ENCODE measurements around the gene LDB3. TPM values are rescaled to one million over a fixed set of nuclear protein-coding genes. Genes with fewer than 3 reads are reported as not detected.
A peak's percentile ranks its signal among the peaks of the same experiment; 100 is the strongest.

LDB3 gene
- total and polyA plus RNA-seq, 9 of the 15 experiments (the other 6 are each of a cell fraction or from before 2014, with no cell fraction given): 0.03 TPM; not detected in 8

GRCh38 chr10:86710987-86711512 is 42.7 kb downstream of the LDB3 start (continued):
- TF ChIP-seq ZKSCAN3 (CRISPR knock-in tag; IDR thresholded peaks at IDR 0.05): no peak
- TF ChIP-seq, protein P1, sequence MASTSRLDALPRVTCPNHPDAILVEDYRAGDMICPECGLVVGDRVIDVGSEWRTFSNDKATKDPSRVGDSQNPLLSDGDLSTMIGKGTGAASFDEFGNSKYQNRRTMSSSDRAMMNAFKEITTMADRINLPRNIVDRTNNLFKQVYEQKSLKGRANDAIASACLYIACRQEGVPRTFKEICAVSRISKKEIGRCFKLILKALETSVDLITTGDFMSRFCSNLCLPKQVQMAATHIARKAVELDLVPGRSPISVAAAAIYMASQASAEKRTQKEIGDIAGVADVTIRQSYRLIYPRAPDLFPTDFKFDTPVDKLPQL (IDR thresholded peaks at IDR 0.05; ENCODE audit: extremely low read depth, insufficient read length): no peak
- no peak for TF ChIP-seq HNRNPUL1 (IDR thresholded peaks at IDR 0.05; ENCODE audit: low read length)
- TF ChIP-seq RFX5 (IDR thresholded peaks at IDR 0.05; ENCODE audit: low read depth, low read length): no peak
- TF ChIP-seq SIN3B (IDR thresholded peaks at IDR 0.05; ENCODE audit: low read depth): no peak
- TF ChIP-seq BDP1 (IDR thresholded peaks at IDR 0.05; ENCODE audit: insufficient read depth, insufficient read length): no peak
- no peak for TF ChIP-seq USF1 (CRISPR knock-in tag; IDR thresholded peaks at IDR 0.05)
- no peak for TF ChIP-seq PRMT5 (CRISPR knock-in tag; IDR thresholded peaks at IDR 0.05)
- no peak for TF ChIP-seq ZNF140 (CRISPR knock-in tag; IDR thresholded peaks at IDR 0.05)
- no peak for TF ChIP-seq MAFG (tag; conservative IDR thresholded peaks at IDR 0.05)
- no peak for TF ChIP-seq NFATC3 (IDR thresholded peaks at IDR 0.05)
- TF ChIP-seq HCFC1 (IDR thresholded peaks at IDR 0.05; ENCODE audit: low read depth, low read length): peak; percentile 21; the same call in 1 of the 2 replicates
- TF ChIP-seq, protein P2, sequence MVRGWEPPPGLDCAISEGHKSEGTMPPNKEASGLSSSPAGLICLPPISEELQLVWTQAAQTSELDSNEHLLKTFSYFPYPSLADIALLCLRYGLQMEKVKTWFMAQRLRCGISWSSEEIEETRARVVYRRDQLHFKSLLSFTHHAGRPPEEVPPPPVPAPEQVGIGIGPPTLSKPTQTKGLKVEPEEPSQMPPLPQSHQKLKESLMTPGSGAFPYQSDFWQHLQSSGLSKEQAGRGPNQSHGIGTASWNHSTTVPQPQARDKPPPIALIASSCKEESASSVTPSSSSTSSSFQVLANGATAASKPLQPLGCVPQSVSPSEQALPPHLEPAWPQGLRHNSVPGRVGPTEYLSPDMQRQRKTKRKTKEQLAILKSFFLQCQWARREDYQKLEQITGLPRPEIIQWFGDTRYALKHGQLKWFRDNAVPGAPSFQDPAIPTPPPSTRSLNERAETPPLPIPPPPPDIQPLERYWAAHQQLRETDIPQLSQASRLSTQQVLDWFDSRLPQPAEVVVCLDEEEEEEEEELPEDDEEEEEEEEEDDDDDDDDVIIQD (CRISPR knock-in tag; IDR thresholded peaks at IDR 0.05): no peak
- TF ChIP-seq, protein P3, sequence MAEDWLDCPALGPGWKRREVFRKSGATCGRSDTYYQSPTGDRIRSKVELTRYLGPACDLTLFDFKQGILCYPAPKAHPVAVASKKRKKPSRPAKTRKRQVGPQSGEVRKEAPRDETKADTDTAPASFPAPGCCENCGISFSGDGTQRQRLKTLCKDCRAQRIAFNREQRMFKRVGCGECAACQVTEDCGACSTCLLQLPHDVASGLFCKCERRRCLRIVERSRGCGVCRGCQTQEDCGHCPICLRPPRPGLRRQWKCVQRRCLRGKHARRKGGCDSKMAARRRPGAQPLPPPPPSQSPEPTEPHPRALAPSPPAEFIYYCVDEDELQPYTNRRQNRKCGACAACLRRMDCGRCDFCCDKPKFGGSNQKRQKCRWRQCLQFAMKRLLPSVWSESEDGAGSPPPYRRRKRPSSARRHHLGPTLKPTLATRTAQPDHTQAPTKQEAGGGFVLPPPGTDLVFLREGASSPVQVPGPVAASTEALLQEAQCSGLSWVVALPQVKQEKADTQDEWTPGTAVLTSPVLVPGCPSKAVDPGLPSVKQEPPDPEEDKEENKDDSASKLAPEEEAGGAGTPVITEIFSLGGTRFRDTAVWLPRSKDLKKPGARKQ (CRISPR knock-in tag; IDR thresholded peaks at IDR 0.05): no peak
- TF ChIP-seq ZNF239 (CRISPR knock-in tag; IDR thresholded peaks at IDR 0.05): no peak
- no peak for TF ChIP-seq ARID4B (CRISPR knock-in tag; IDR thresholded peaks at IDR 0.05)
- TF ChIP-seq L3MBTL2 (IDR thresholded peaks at IDR 0.05): peak; percentile 56; the same call in 1 of the 2 replicates
- TF ChIP-seq ETV6 (IDR thresholded peaks at IDR 0.05; ENCODE audit: borderline replicate concordance in 1 of 2, low read depth in 2 of 2, low read length in 1 of 2): no peak
- TF ChIP-seq ETV6 (CRISPR knock-in tag; IDR thresholded peaks at IDR 0.05; ENCODE audit: borderline replicate concordance): no peak
- TF ChIP-seq TARDBP (IDR thresholded peaks at IDR 0.05): no peak
- TF ChIP-seq ZNF174 (CRISPR knock-in tag; IDR thresholded peaks at IDR 0.05): no peak
- no peak for TF ChIP-seq BCL6 (CRISPR knock-in tag; IDR thresholded peaks at IDR 0.05)
- TF ChIP-seq LARP7 (IDR thresholded peaks at IDR 0.05): no peak
